Activated CD4-positive, alpha-beta T cell treated with anti-CD3 and anti-CD28 coated beads, Interleukin-2, amount 50 U/mL, for 48 hours (primary cell): ENCODE measurements around the gene PTPRCAP.

Source experiments
- DNase-seq, 2 experiments: peaks; one replicate each; pipeline ENCODE4 v3.0.0-alpha.2; 2020

The PTPRCAP gene

DNA sequence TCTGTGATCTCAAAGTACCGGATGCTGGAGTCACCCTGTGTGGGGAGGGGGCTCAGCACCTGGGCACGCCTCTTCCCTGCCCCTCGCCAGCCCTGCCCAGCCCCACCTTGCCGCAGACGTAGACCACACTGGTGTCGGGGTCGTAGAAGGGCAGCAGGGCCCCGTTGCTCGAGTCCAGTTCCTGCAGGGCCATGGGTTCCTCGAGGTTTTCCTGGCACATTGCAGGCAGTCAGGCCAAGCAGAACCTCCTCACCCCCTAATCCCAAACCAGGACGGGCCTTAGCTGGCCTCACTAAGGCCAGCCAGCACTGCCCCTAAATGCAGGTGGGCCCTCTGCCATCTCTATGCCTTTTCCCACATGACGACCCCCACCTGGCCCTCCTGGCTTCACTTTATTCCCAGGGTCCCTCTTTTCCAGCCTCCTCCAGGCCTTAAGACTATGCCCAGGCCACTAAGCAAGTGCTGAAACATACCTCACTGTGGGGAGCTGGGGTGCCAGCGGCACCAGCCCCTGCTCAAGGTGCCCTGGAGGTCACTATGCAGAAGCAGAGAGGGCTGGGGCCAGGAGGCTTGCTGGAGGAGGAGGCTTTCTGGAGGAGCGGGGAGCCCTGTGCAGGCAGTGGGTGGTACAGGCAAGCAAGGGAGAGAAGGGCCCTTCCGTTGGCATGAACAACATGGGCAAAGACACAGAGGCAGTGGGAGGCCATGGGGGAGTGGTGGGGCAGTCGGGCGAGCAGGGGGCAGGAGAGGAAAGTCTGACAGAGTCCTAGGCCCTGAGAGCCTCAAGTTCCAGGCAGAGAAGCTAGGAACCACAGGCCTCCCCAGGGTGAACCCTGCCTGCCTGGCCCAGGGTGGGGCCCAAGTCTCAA, 3.0 kb upstream of the PTPRCAP start:
- no peak for DNase-seq

DNA sequence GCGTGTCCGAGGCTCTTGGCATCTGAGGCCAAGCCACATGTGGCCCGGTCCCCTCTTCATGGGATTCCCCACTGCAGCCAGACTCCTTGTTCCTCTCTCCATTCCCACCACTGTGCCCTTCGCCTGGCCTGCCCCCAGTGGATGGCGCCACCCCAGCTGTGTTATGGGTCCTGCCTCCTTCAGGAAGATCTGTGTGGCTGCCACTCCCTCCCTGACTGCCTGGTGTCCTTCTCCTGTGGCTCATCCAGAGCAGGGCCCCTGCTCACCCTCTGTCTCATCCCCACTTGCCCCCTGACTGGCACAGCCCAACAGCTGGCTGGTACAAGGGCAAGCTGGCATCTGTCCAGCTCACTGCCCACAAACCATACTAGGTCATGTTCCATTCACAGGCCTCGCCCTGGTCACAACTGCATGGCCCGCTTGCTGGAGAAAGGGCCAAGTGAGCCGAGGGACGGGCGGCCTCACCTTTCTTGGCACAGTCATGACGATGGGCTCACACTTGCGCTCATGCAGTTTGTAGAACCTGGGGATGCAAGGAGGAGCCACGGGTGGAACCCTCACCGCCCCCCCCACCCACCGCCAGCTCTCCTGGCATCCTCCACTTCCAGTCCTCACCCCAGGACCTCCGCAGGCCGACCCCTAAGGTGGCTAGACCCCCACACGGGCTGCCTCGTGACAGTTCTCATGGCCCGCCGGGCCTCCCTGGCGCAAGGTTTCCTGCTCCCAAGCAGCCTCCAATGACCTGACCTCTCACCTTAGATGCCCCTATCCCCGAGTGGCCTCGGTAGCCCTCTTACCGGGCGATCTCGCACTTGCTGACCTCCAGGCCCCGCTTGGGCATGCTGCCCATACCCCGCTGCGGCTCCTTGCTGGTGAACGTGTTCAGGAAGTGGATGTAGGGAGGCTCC, 2.1 kb upstream of the PTPRCAP start:
- peak; percentile 61 to 72 for DNase-seq

DNA sequence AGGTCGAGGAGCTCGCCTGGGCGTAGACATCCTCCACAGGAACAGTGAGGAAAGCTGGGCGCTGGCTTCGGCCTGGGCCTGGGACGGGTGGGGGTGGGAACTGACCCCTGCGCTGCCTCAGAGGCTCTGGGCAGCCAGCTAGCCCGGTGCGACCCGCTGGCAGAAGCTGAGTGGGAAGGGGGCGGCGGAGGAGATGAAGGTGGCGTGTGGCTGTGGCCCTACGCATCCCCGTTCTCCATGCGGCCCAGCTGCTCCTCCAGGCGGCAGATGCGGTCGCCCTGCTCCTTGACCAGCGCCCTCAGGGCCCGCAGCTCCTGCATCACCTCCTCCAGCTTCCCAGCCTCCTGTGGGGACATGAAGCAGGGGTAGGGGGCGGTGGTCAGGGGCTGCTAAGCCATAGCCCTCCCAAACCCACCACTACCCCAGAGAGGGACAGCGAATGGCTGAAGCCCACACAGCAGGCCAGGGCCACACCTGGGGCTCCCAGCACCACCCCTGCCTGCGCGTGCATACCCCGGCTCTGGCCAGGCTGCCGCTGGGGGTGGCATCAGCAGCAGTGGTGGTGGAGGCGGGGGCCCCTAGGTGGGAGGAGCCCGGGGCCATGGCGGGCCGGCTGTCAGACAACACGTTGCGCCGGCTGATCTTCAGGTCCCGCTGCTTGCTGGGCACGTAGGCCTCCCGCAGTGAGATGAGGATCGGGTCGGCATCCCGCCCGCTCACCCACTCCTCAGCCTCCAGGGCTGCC, 848 bp upstream of the PTPRCAP start:
- DNase-seq = peak; percentile 88 to 90

DNA sequence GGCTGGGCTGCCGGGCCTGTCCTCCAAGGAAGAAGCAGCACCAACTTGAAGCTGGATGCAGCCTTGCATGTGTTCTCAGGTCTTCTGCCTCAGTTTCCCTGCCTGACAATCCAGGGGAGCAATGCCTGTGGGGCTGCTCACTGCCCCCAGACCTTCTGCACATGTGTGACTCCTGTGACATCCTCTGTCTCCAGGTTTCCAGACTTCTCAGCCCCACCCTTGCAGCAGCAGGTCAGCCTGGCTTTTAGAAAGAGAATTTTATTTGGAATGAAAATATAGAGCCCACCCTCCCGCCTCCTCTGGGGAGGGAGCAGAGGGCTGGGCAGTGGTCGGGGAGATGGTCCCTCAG, 301 bp upstream of the PTPRCAP start:
- DNase-seq = no peak

DNA sequence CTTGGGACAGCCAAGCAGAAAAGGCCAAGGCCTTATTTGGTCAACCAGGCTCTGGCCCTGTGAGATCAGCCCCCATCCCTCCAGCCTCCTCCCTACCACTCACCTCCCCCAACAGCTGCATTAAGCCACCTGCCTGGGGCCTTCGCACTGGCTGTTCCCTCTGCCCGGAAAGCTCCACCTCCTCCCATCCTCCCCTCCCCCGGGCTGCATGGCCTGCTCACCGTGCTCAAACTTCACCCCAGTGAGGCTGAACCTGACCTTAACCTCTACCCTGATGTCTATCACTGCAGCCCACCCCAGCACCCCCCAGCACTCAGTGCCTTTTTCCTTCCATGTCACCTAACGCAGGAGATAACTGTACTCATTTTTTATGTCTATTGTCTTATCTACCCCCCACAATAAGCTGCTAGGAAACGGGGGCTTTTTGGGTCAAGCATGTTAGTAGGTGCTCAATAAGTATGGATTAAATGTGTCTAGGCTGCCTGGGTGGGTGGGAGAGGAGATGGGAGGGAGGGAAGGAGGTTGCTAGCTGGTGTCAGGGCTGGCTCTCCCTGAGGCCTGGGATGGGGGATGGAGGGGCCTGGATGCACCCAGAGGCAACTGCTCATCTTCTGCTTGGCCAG, 912 bp downstream of the PTPRCAP start:
- DNase-seq = peak; percentile 86 to 89

DNA sequence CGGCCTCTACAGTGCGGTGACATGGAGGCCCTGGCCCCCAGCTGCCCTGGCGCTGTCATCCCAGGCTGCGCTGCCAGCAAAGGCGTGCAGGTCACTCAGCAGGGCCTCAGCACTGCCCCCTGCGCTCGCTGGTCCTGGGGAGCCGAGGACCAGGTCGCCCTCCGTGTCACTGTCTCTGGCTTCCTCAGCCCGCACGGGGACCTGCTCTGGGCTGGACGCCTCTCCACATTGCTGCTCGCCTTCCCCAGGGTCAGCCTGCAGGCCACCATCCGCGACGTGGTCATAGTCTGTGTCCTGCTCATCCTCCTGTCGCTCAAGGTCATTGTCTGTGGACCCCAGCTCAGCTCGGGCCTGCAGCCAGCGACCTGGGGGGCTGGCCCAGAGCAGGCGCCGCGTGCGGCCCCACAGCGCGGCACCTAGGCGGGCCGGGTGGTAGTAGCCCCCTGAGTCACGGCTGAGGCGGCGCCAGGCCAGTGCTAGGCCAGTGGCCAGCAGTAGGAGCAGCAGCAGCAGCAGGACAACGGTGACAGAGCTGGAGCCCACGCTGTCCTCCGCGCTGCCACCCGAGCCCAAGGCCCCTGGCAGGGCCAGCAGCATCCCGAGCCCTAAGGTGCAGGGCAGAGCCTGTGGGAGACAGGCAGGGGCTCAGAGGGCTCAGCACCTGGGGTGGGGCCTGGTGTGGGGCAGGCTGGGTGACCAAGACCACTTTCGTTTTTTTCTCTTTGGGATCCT, 1.6 kb downstream of the PTPRCAP start:
- DNase-seq = no peak

DNA sequence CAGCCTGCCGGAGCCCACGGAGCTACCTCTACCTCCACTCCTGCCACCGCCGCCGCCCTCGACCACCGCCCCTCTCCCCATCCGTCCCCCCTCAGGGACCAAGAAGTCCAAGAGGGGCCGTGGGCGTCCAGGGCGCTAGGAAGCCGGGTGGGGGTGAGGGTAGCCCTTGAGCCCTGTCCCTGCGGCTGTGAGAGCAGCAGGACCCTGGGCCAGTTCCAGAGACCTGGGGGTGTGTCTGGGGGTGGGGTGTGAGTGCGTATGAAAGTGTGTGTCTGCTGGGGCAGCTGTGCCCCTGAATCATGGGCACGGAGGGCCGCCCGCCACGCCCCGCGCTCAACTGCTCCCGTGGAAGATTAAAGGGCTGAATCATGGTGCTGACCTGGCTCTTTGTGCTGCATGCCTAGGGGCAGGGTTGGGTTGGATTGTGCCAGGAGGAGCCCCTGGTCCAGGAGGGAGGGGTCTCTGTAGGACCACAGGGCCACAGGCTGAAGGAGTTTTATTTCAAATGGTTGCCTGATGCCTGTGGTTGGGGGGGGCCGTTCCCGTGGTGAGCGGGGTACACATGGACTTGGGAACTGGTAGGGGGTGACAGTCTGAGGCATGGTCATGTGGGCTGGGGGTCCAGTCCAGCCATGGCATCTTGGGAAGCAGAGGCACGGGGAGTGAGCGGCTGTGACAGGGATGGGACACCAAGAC, 2.3 kb downstream of the PTPRCAP start:
- peak; percentile 49 to 62 for DNase-seq

DNA sequence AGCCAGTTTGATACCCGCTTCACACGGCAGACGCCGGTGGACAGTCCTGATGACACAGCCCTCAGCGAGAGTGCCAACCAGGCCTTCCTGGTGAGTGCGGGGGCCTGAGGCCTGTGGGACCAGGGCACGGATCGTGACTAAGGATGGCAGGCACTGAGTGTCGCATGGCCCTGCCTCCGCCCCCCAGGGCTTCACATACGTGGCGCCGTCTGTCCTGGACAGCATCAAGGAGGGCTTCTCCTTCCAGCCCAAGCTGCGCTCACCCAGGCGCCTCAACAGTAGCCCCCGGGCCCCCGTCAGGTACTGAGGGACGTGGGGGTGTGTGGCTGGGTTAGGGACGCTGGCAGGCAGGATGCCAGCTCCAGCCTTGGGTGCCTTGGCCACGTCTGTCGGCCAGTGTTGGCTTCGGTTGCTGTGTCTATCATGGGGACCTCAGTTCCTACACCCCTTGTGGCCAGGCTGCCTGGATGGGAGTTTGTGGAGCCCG, 3.0 kb downstream of the PTPRCAP start:
- DNase-seq = peak in 1 of 2 experiments; percentile 56

DNA sequence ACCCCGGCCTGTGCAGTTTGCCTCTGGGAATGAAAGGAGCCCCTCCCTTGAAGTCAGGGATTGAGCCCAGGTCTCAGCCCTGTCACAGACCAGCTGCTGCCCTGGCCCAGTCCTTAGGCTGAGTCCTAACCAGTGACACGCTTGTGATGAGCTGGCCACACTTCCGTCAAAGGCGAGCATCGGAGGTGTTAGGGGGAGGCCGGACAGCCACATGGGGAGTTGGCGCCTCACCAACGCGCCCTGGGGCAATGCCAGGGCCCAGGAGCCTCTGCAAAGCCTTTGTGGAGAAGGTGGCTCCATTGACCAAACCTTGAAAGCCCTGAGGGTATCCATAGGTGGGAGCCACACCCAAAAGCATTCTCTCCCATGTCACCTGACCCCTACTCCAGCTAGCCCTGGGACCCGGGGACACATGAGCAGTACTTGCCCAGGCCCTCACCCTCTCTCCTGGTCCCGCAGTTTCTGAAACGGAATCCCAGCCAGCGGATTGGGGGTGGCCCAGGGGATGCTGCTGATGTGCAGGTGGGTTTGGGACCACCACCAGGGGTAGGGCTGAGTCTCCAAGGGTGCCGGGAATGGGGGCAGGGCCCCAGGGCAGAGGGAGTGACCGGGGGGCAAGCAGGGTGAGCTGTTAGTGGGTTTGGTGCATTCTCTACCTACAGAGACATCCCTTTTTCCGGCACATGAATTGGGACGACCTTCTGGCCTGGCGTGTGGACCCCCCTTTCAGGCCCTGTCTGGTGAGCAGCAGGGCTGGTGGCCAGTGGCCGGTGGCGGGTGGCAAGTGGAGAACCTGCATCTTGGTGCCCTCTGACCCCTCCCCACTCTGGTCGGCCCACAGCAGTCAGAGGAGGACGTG, 3.7 kb downstream of the PTPRCAP start:
- DNase-seq = no peak

DNA sequence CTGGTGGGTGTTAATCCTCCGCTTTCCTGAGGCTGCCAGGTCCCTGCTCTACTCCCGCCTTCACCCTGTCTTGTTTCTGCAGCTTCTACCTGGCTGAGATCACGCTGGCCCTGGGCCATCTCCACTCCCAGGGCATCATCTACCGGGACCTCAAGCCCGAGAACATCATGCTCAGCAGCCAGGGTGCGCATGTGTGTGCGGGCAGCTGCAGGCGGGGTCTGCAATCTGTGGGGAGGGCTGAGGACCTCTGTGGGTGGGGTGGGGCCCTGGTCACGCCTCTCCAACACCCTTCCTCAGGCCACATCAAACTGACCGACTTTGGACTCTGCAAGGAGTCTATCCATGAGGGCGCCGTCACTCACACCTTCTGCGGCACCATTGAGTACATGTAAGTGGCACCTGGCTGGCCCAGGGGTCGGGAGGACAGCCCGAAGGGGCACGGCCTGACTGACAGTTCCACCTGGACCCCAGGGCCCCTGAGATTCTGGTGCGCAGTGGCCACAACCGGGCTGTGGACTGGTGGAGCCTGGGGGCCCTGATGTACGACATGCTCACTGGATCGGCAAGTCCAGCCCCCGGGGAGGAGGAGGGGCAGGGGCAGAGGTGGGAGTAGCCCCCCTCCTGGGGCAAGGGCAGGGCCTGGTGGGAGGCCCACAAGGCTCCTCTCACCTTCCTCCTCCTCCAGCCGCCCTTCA, 4.7 kb downstream of the PTPRCAP start:
- DNase-seq = no peak

DNA sequence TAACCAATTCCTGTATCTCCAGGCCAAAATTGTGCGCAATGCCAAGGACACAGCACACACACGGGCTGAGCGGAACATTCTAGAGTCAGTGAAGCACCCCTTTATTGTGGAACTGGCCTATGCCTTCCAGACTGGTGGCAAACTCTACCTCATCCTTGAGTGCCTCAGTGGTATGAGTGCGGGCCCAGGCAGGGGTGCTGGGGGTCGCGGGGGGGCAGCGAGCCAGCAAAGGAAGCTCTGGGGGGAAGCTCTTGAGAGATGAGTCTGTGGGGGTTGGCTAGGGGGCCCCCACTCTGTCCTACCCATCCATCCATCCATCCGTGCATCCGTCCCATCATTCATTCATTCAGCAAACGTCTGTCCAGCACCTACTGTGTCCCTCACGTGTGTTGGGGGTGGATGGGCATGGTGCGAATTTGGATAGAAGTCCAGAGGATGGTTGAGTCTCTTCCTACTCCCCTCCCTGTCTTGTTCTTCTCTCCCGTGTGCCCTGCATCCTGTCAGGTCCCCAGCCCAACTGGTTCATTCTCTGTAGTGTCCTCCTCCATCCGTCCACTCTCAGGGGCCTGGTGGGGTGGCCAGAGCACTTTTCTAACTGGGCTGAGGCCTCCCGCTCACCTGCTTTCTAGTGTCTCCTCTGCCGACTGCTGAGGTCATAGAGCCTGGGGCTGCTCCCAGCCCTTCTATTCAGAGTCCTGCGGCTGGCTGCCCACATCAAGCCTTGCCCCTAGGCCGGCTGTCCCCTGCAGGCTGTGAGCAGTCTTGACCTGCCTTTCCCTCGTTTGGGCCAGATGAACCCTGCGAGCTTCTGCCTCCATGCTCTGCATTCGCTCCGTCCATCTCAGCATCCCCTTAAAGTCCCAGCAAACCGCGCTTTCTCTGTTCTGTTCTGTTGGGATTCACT, 5.9 kb downstream of the PTPRCAP start:
- DNase-seq = no peak

DNA sequence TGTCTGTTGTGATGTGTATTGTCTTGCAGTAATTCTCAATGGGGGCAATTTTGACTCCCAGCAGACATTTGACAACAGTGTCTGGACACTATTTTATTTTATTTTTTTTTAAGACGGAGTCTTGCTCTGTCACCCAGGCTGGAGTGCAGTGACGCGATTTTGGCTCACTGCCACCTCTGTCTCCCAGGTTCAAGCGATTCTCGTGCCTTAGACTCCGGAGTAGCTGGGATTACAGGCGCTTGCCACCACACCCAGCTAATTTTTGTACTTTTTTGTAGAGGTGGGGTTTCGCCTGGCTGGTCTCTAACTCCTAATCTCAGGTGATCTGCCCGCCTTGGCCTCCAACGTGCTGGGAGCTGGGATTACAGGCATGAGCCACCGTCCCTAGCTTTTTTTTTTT, 7.8 kb downstream of the PTPRCAP start:
- DNase-seq = no peak

DNA sequence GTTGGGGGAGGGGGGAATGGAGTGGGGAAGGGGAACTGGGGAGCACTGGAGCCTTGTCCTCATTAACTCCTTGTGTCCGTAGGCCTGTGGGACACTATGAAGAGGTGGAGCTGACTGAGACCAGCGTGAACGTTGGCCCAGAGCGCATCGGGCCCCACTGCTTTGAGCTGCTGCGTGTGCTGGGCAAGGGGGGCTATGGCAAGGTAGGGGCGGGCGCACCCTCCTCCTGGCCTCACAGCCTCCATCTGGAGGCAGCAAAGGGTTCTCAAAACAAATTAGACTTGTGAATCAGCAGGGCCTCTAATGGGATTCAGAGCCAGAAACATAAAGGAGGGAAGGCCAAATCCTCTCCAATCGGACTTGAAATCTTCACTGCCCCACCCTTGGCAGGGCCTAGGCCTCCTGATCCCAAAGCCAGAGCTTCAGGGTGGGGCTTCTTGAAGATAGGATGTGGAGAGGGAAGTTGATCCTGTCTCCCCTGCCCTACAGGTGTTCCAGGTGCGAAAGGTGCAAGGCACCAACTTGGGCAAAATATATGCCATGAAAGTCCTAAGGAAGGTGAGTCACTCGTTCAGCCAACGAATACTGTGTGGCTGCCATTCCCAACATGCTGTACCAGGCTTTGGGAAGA, 8.3 kb downstream of the PTPRCAP start:
- no peak for DNase-seq

DNA sequence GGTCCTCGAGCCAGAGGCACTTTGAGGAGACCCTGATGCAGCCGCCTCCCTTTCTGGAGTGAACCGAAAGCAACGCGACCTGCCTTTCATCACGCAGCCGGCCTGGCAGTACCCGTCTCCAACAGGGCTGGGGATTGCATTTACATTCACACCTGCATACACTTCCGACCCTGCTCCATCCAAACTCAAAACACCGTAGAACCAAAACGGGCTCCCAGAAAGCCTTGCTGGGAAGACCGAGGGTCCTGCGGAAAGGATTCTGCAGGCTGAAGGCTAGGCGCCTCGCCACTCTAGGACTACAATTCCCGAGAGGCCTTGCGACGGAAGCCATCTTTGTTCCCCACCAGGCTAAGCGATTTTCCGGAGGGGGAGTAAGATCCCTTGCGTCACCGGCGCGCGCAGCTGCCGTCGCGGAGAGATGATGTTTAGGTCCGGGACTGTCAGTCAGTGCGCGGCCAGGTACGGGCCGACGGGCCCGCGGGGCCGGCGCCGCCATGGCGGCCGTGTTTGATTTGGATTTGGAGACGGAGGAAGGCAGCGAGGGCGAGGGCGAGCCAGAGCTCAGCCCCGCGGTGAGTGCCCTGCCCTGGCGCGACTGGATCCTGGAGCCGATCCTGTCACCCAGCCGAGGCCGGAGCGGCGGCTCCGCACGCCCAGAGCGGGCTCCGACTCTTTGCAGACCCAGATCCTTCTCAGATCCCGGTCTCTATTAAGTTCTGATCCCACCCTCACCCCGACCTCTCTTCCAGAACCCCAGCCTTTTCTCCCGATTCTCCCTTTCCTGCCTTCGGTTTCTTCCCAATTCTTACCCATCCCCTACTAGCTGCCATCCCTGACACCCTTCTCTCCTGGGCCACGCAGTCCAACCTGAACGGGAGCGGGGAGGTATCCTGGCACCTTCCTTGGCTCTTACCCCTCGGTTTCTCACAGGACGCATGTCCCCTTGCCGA, 9.2 kb downstream of the PTPRCAP start, which contains the start of gene RPS6KB2:
Gene RPS6KB2 (plus strand): TSS at position 443 of the 950 bp plus-strand sequence. CDS start 52 bp downstream, at position 495.
- DNase-seq = peak; percentile 100

DNA sequence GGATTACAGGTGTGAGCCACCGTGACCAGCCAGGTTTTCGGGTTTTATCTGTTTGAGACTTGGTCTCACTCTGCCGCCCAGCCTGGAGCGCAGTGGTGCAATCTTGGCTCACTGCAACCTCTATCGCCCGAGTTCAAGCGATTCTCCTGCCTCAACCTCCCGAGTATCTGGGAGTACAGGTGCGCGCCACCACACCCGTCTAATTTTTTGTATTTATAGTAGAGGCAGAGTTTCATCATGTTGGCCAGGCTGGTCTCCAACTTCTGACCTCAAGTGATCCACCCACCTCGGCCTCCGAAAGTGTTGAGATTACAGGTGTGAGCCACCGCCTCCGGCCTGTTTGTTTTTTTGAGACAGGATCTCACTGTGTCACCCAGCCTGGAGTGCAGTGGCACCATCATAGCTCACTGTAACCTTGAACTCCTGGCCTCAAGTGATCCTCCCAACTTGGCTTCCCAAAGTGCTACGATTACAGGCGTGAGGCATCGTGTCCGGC, 10.1 kb downstream of the PTPRCAP start:
- DNase-seq = peak in 1 of 2 experiments; percentile 54

DNA sequence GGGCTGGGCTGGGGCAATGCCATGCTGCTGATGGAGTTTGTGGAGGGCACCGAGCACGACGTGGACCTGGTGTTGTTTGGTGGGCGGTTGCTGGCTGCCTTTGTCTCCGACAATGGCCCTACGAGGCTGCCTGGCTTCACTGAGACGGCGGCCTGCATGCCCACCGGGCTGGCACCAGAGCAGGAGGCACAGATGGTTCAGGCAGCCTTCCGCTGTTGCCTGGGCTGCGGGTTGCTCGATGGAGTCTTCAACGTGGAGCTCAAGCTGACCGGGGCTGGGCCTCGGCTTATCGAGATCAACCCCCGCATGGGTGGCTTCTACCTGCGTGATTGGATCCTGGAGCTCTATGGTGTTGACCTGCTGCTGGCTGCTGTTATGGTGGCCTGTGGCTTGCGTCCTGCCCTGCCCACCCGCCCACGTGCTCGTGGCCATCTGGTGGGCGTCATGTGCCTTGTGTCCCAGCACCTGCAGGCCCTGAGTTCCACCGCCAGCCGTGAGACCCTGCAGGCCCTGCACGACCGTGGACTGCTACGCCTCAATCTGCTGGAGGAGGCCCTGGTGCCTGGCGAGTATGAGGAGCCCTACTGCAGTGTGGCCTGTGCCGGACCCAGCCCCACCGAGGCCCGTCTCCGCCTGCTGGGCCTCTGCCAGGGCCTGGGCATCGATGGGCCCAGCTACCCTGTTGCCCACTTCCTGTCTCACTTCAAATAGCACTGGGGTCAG, 13.4 kb downstream of the PTPRCAP start:
- no peak for DNase-seq
